GM19238 (cell line): ENCODE data around the gene SMARCD2.
"Not testable (repeated sequence)": the region's sequence is repeated elsewhere in the genome, so short reads cannot be mapped to it uniquely, and the experiment has no call there.

Experiments used
- DNase-seq: peaks from one replicate; pipeline ENCODE4 v3.0.0; 2011; ENCODE audit warnings: low spot score; ENCODE audit not compliant: insufficient read length

Gene SMARCD2

GRCh38 chr17:63816123-63816522 is 26.4 kb downstream of the SMARCD2 start:
- DNase-seq, result no peak

- no peak for DNase-seq
Observed at GRCh38 chr17:63809970-63810369, 32.5 kb downstream of the SMARCD2 start.

- no peak for DNase-seq
Observed at GRCh38 chr17:63805591-63805990, 36.9 kb downstream of the SMARCD2 start.

- no peak for DNase-seq
Observed at GRCh38 chr17:63804328-63804727, 38.2 kb downstream of the SMARCD2 start.

GRCh38 chr17:63800783-63801182 is 41.7 kb downstream of the SMARCD2 start:
- no peak for DNase-seq

- DNase-seq, result no peak
Observed at GRCh38 chr17:63798572-63799106, 43.8 kb downstream of the SMARCD2 start.

- not testable (repeated sequence) for DNase-seq
Observed at GRCh38 chr17:63796375-63796774, 46.1 kb downstream of the SMARCD2 start.

GRCh38 chr17:63792055-63792729 is 50.3 kb downstream of the SMARCD2 start:
- no peak for DNase-seq

- DNase-seq, result no peak
Observed at GRCh38 chr17:63790057-63790456, 52.4 kb downstream of the SMARCD2 start.

GRCh38 chr17:63786971-63787711 is 55.3 kb downstream of the SMARCD2 start:
- DNase-seq, result no peak

GRCh38 chr17:63786117-63786516 is 56.4 kb downstream of the SMARCD2 start:
- DNase-seq, result no peak

GRCh38 chr17:63785556-63785955 is 56.9 kb downstream of the SMARCD2 start:
- no peak for DNase-seq

GRCh38 chr17:63783522-63783921 is 59.0 kb downstream of the SMARCD2 start:
- DNase-seq, result no peak
